GM18505 (cell line): ENCODE data around the gene KLHL29.
"Not testable (repeated sequence)": the region's sequence is repeated elsewhere in the genome, so short reads cannot be mapped to it uniquely, and the experiment has no call there.

Experiments used
- ATAC-seq: cut with Tn5 transposase; IDR thresholded peaks from one replicate; pipeline ENCODE4 v1.9.1; 2021; ENCODE audit not compliant: unreplicated experiment
- POLR2A ChIP-seq: IDR thresholded peaks from 4 replicates; pipeline ENCODE4 v1.6.1; 2011; ENCODE audit warnings: borderline replicate concordance; ENCODE audit not compliant: insufficient read depth, insufficient read length; ENCODE audit errors: extremely low read depth

The KLHL29 gene

DNA sequence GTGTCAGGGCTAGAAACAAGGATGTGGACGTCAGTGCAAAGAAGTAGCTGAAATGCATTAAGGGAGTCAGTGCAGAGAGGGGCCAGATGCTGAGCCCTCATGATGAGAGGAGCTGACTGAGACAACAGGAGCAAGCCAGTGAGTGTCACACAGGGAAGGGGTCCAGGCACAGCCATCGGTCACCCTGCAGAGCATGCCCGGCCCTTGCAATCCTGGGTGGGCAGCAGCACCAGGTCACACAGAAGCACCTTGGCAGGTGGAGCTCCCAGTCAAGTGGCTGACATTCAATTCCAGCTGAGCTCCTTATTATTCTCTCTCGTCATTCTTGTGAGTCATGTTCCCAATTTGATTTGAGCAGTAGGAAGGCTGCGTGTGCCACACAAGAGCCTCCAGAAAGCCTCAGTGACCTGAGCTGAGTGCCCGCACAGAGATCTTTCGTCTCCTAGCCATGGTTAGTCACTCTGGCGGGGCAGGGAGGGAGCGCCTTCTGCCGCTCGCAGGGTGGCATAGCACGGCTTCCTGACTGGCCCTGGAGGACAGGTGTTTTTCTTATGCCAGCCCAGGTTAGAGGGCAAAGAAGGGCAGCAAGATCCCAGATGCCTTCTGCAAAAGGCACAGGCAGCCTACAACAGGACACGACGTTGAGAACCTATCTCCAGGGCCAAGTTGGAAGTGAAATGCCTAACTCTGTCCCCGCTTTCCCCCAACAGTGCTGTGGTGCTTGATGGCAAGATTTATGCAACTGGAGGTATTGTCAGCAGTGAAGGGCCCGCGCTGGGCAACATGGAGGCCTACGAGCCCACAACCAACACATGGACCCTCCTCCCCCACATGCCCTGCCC lies 321.0 kb downstream of the KLHL29 start:
- ATAC-seq = no peak
- TF ChIP-seq POLR2A = no peak

DNA sequence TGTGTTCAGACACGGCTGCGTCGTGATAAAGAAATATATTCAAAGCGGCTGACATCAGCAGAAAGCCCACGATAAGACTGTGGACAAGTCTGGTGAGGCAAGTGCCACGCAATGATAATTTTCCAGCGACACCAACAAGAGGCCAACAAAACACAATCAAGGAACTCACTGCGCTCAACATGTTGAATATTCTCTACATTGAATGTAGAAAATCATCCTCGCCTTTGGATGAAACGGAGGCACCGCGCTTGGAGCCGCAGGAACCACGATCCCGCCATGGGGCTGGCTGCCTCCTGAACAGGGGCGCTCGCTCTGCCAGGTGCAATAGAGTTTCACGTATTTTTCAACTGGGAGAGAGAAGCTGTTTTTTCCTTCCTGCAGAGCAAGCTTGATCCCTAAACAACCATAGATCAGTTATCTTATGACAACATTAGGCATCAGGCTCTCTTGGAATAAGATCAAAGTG lies 321.7 kb downstream of the KLHL29 start:
- no peak for TF ChIP-seq POLR2A
- no peak for ATAC-seq

DNA sequence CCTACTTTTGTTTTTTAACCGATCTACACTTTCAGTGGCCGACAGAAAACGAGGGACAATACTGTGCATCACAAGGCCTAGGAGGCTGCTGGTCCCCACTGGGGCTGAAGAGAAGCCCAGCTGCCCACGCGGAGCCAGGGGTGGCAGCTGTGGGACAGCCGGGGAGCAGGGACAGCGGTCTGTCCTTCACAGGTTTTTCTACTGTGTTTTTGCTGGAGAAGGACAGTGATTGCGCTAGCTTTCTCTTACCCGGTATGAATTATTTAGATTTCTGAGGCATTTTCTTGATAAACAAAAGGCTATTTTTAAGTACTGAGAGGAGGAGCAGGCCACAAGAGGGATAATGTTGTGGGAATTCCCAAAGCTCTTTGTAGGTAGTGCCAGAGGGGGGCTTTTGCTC lies 322.1 kb downstream of the KLHL29 start:
- ATAC-seq = no peak

DNA sequence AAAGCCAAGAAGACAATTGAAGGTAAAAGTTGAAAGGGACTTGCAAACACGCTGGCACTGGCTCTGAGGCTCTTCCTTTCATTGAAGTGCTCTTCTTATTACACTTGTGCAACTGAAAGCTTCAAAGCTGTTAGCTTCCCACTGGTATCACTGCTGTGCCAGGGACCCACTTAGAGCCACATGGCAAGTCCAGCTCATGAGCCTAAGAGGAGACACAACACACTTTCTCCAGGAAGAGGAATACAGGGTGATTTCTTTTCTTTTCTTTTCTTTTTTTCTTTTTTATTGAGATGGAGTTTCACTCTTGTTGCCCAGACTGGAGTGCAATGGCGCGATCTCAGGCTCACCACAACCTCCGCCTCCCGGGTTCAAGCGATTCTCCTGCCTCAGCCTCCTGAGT lies 323.8 kb downstream of the KLHL29 start:
- TF ChIP-seq POLR2A = no peak
- ATAC-seq = no peak

More for the DNA sequence above, 322.1 kb downstream of the KLHL29 start:
- TF ChIP-seq POLR2A = no peak

DNA sequence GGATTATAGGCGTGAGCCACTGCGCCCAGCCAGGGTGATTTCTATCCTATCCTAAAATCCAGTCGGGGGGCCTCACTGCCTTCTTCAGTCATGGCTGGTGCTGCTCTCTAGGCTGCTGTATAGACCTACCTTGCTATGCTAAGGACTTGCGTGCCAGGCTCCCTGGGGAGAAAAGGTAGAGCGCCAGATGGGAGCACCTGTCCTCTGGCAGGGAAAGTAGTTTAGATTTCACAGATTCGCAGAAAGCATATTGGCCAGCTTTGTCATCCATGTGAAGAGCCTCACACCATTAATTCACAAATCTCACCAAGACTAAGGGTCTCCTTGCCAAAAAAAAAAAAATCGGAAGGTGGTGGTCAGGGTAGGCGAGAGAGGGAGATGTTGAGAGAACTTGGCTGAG lies 324.3 kb downstream of the KLHL29 start:
- no peak for TF ChIP-seq POLR2A
- ATAC-seq = no peak

DNA sequence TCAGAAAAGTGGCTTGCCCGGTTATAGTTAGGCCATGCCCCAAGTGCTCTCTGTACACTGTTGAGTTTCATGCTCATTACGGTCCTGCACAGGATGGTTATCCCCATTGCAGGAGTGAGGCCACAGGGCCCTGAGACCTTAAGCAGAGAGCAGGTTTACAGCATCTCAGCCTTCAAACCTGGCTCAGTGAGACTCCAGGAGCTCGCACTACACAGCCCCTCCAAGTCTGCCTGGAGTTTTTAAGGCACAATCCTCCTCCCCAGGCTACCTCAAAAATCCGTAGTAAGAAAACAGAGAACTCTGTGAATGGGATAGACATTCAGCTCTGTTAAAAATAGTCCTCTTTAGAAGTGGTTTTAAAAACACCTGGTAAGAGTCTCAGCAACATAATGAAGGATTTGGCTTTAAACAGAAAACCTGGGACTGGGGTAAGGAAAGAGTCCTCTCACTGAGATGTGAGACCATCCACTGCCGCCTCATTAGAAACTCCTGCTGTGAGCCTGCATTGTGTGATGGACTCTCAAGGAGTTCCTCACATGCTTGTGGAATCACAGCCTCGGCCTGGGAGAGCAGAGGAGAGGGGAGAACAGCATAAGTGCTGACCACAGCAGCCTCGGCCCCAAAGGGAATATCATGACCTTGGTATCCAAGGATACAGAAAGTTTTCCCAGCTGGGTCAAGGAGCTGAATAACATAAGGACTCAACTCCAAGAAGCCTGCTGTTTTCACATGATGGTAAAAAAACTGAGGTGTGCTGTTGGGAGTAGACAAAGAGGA lies 327.2 kb downstream of the KLHL29 start:
- no peak for ATAC-seq
- TF ChIP-seq POLR2A = no peak

DNA sequence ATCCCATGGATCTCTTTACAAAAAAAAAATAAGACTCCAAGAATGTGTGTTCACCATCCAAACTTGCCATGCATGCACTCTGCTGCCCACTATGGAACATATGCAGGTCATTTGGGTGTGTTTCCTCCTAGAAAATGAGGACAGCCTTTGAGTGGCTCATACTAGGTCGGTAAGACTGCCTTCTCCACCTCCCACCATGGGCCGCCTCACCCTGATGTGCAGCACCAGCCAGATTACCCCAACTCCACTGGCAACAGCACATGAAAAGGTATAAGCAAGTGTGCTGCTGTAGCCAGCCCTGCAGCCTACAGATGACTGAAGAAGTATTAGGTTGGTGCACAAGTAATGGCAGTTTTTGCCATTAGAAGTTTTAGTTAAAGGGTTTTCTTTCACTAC lies 327.8 kb downstream of the KLHL29 start:
- no peak for ATAC-seq
- TF ChIP-seq POLR2A = no peak

DNA sequence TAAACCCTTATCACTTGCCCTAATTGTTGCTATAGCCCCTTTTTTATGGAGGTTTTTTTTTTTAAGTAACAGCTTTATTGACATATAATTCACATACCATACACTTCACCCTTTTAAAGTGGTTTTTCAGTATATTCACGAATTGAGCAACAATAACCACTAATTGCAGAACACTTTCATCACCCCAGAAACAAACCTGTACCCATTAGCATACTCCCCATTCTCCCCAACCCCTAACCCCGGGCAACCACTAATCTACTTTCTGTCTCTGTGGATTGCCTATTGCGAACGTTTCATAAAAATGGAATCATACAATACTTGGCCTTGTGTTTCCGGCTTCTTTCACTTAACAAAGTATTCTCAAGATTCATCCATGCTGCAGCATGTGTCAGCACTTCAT lies 328.4 kb downstream of the KLHL29 start:
- ATAC-seq = no peak
- TF ChIP-seq POLR2A = no peak

DNA sequence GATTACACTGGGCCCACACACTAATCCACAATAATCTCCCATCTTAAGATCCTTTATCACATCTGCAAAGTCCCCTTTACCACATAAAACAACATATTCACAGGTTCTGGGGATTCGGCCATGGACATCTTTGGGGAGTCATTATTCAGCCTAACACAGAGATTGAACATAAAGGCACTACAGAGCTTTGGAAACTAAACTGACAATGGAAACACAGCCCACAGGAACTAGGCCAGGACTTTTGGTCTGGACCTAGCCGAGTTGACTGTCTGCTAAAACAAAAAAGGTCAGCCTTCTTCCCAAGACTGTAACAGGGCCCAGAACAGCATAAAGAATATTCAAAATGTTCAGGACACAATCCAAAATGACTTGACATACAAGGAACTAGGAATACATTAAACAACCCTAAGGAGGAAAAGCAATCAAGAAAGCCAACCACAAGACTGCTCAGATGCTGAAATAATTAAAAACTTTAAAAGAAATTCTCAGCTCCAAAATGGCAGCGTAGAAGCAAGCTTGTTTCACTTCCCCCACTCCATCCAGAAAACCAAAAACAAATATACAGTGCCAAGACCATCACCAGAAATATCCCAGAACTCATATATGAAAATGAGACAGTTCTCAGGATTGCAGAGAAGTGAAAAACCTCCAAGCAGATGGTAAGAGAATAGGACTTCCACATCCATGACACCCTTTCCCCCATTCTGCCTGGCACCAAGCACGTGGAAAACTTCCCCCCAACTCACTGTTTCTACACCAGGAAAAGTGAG lies 334.1 kb downstream of the KLHL29 start:
- TF ChIP-seq POLR2A = no peak
- ATAC-seq = no peak

DNA sequence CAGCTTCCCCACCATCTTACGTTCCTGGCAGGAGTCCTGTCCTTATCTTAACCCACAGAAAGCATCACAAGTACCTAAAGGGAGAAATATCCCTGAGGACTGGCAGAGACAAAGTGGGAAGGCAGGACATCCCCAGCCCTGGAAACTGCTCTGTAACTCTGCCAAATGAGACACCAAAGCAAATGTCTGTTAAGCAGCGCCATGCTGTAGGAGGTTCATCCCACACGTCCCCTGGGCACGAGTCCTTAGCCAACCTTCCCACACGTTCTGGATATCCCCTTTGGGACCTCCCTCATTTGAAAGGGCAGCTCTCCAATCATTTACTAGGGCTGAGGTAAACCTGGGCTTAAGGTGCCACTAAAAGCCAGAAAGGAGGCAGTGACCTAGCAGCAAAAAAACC lies 334.7 kb downstream of the KLHL29 start:
- no peak for TF ChIP-seq POLR2A
- ATAC-seq = no peak

DNA sequence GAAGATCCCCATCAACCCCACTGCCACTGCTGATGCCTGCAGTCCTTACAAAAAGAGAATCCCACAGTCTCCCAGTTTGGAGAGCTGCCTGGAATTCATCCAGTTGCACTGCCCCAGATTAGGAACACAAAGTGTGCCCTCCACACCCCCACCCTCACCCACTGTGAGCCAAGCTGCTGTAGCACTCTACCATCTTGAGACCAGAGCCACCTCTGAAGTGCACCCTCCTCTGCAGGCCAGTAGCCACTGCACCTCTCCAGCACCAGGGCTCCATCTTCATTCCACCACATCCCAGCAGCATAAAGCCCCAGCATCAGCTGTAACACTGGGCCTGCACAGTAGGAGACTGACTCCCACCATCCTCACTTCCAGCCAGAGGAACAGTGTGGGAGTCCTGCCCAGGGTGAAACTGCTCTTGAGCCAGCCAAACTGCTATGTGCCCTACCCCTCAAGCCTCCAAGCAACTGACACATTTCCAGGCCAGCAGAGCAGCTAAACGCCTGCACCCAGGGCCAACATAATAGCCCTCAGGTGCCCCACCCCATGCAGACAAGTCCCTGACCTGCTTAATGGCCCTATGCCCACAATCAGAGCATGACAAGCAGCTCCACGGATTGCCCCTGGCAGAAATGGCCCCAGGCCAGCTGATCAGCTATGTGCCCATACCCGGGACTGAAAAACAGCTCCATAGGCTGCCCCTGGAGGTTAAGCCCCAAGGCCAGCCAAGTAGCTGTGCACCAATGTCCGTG lies 335.9 kb downstream of the KLHL29 start:
- ATAC-seq = no peak
- no peak for TF ChIP-seq POLR2A

DNA sequence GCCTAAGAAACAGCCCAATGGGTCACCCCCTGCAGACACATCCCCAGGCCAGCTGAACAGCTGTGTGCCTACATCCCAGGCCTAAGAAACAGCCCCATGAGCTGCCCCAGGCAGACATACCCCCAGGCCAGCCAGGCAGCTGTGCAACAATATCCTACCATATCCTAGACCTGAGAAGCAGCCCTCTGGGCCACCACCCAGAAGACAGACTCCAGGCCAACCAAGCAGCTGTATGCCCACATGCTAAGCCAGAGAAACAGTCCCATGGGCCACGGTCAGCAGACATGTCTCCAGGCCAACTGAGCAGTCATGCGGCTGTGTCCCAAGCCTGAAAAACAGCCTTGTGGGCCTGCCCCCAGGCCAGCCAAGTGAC lies 336.5 kb downstream of the KLHL29 start:
- ATAC-seq = no peak
- no peak for TF ChIP-seq POLR2A

DNA sequence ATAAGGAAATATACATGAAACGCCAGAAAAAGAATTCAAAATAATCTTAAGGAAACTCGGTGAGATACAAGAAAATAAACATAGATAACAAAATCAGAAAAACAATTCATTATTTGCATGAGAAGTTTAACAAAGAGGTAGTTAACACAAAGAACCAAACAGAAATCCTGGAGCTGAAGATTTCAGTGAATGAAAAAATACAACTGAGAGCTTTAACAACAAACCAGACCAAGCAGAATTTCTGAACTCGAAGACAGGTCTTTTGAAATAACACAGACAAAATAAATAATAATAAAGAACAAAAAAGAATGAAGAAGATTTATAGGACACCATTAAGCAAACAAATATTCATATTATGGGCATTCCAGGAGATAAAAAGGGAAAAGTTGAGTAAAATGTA lies 337.3 kb downstream of the KLHL29 start:
- no peak for TF ChIP-seq POLR2A
- no peak for ATAC-seq

DNA sequence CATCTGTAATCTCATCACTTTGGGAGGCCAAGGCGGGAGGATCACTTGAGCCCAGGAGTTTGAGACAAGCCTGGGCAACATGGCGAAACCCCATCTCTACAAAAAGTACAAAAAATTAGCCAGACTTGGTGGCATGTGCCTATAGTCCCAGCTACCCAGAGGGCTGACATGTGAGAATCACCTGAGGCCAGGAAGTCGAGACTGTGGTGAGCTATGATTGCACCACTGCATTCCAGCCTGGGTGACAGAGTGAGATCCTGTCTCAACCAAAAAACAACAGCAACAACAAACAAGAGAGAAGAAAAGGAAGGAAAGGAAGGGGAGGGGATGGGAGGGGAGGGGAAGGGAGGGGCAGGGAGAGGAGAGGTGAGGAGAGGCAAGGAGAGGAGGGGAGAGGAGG lies 338.1 kb downstream of the KLHL29 start:
- ATAC-seq = not testable (repeated sequence)
